ENCODE measurements around the gene JAG2. TPM values are rescaled to one million over a fixed set of nuclear protein-coding genes. Genes with fewer than 3 reads are reported as not detected.

Gene JAG2
- total RNA-seq, 1 experiment from 2014 or later, result 12.2 TPM

DNA sequence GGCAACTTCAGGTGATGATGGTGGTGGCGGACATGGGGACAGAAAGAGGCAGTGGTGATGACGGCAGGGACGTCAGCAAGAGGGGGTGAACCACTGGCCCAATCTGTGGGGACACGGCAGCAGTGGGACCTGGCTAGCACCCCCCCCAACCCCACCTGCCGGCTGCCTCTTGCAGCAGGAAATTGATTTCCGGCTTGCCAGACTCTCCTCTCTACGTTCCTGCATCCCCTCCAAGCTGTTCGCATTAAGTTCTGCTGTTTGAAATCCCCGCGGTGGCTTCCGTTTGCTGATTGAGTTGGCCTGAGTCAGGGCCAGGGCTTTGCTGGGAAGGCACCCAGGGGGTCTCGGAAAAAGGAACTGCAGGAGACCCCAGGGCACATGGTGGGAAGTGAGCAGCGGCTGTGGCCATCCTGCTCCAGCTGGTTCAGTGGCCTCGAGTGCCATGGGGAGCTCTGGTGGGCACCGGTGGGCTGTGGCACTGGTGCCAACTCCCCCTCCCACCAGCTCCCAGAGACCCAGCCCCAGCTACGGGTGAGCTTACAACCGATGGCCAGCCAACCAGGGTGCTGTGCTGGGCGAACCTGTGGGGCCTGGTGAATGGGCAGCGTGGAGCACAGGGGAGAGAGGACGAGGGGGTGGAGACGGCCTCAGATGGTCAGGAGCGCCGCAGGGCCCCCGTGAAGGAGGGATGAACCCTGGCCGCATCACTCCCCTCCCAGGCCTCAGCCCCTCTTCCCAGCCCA lies 27.1 kb upstream of the JAG2 start (continued):
- TF ChIP-seq, protein P1, sequence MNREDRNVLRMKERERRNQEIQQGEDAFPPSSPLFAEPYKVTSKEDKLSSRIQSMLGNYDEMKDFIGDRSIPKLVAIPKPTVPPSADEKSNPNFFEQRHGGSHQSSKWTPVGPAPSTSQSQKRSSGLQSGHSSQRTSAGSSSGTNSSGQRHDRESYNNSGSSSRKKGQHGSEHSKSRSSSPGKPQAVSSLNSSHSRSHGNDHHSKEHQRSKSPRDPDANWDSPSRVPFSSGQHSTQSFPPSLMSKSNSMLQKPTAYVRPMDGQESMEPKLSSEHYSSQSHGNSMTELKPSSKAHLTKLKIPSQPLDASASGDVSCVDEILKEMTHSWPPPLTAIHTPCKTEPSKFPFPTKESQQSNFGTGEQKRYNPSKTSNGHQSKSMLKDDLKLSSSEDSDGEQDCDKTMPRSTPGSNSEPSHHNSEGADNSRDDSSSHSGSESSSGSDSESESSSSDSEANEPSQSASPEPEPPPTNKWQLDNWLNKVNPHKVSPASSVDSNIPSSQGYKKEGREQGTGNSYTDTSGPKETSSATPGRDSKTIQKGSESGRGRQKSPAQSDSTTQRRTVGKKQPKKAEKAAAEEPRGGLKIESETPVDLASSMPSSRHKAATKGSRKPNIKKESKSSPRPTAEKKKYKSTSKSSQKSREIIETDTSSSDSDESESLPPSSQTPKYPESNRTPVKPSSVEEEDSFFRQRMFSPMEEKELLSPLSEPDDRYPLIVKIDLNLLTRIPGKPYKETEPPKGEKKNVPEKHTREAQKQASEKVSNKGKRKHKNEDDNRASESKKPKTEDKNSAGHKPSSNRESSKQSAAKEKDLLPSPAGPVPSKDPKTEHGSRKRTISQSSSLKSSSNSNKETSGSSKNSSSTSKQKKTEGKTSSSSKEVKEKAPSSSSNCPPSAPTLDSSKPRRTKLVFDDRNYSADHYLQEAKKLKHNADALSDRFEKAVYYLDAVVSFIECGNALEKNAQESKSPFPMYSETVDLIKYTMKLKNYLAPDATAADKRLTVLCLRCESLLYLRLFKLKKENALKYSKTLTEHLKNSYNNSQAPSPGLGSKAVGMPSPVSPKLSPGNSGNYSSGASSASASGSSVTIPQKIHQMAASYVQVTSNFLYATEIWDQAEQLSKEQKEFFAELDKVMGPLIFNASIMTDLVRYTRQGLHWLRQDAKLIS (CRISPR knock-in tag; IDR thresholded peaks at IDR 0.05; ENCODE audit: borderline replicate concordance), result no peak
- no peak for TF ChIP-seq NR2C2 (CRISPR knock-in tag; IDR thresholded peaks at IDR 0.05)

DNA sequence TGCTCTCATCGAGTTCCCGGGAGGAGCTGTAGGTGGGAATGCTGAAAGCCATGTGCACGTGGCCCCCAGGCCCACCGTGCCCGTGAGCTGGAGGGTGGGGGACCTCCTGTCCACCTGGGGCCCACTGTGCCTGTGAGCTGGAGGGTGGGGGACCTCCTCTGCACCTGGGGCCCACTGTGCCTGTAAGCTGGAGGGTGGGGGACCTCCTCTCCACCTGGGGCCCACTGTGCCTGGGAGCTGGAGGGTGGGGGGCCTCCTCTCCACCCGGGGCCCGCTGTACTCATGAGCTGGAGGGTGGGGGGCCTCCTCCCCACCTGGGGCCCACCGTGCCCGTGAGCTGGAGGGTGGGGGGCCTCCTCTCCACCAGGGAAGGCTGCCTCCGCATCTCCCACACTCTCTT lies 26.5 kb upstream of the JAG2 start:
- peaks cover 9% of the 10 kb centered on the region for H3K4me1 Mint-ChIP-seq
- no peaks in the 10 kb centered on the region for H3K9me3 Mint-ChIP-seq
- H3K4me3 Mint-ChIP-seq, result no peak overlapping the region
- ChIA-PET POLR2A (no interaction called here), CTCF (interaction anchor here (0.7 to 6.3 kb wide), 12 partner anchors 8 to 220 kb away, joined by 3 to 33 read pairs (median 5); partner anchors contain the start of genes JAG2 and NUDT14)
- ATAC-seq (no peak), DNase-seq (ENCODE audit: low spot score) (no peak)
- TF ChIP-seq MXD4 (CRISPR knock-in tag; IDR thresholded peaks at IDR 0.05; ENCODE audit: borderline replicate concordance), result no peak
- no peak for TF ChIP-seq FOXK1 (CRISPR knock-in tag; IDR thresholded peaks at IDR 0.05)
- no peak for TF ChIP-seq TEAD1 (CRISPR knock-in tag; IDR thresholded peaks at IDR 0.05)
- TF ChIP-seq ZNF416 (CRISPR knock-in tag; IDR thresholded peaks at IDR 0.05), result no peak
- TF ChIP-seq, protein P2, sequence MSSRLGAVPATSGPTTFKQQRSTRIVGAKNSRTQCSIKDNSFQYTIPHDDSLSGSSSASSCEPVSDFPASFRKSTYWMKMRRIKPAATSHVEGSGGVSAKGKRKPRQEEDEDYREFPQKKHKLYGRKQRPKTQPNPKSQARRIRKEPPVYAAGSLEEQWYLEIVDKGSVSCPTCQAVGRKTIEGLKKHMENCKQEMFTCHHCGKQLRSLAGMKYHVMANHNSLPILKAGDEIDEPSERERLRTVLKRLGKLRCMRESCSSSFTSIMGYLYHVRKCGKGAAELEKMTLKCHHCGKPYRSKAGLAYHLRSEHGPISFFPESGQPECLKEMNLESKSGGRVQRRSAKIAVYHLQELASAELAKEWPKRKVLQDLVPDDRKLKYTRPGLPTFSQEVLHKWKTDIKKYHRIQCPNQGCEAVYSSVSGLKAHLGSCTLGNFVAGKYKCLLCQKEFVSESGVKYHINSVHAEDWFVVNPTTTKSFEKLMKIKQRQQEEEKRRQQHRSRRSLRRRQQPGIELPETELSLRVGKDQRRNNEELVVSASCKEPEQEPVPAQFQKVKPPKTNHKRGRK (CRISPR knock-in tag; IDR thresholded peaks at IDR 0.05; ENCODE audit: borderline replicate concordance), result no peak
- TF ChIP-seq, protein P3, sequence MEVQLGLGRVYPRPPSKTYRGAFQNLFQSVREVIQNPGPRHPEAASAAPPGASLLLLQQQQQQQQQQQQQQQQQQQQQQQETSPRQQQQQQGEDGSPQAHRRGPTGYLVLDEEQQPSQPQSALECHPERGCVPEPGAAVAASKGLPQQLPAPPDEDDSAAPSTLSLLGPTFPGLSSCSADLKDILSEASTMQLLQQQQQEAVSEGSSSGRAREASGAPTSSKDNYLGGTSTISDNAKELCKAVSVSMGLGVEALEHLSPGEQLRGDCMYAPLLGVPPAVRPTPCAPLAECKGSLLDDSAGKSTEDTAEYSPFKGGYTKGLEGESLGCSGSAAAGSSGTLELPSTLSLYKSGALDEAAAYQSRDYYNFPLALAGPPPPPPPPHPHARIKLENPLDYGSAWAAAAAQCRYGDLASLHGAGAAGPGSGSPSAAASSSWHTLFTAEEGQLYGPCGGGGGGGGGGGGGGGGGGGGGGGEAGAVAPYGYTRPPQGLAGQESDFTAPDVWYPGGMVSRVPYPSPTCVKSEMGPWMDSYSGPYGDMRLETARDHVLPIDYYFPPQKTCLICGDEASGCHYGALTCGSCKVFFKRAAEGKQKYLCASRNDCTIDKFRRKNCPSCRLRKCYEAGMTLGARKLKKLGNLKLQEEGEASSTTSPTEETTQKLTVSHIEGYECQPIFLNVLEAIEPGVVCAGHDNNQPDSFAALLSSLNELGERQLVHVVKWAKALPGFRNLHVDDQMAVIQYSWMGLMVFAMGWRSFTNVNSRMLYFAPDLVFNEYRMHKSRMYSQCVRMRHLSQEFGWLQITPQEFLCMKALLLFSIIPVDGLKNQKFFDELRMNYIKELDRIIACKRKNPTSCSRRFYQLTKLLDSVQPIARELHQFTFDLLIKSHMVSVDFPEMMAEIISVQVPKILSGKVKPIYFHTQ (CRISPR knock-in tag; IDR thresholded peaks at IDR 0.05), result no peak
- TF ChIP-seq FOXJ3 (CRISPR knock-in tag; IDR thresholded peaks at IDR 0.05; ENCODE audit: borderline replicate concordance), result no peak
- no peak for TF ChIP-seq JAZF1 (CRISPR knock-in tag; IDR thresholded peaks at IDR 0.05)
- no peak for TF ChIP-seq ZNF232 (CRISPR knock-in tag; IDR thresholded peaks at IDR 0.05)
- no peak for TF ChIP-seq RORB (CRISPR knock-in tag; IDR thresholded peaks at IDR 0.05)
- TF ChIP-seq SMAD4 (CRISPR knock-in tag; IDR thresholded peaks at IDR 0.05), result no peak
- TF ChIP-seq, protein P4, sequence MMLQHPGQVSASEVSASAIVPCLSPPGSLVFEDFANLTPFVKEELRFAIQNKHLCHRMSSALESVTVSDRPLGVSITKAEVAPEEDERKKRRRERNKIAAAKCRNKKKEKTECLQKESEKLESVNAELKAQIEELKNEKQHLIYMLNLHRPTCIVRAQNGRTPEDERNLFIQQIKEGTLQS (CRISPR knock-in tag; conservative IDR thresholded peaks at IDR 0.05), result no peak
- TF ChIP-seq ETV6 (CRISPR knock-in tag; IDR thresholded peaks at IDR 0.05), result no peak
- no peak for TF ChIP-seq CREM (CRISPR knock-in tag; IDR thresholded peaks at IDR 0.05)
- no peak for TF ChIP-seq NFE2L1 (CRISPR knock-in tag; IDR thresholded peaks at IDR 0.05)
- TF ChIP-seq PRRX2 (CRISPR knock-in tag; IDR thresholded peaks at IDR 0.05), result no peak
- TF ChIP-seq, protein P5, sequence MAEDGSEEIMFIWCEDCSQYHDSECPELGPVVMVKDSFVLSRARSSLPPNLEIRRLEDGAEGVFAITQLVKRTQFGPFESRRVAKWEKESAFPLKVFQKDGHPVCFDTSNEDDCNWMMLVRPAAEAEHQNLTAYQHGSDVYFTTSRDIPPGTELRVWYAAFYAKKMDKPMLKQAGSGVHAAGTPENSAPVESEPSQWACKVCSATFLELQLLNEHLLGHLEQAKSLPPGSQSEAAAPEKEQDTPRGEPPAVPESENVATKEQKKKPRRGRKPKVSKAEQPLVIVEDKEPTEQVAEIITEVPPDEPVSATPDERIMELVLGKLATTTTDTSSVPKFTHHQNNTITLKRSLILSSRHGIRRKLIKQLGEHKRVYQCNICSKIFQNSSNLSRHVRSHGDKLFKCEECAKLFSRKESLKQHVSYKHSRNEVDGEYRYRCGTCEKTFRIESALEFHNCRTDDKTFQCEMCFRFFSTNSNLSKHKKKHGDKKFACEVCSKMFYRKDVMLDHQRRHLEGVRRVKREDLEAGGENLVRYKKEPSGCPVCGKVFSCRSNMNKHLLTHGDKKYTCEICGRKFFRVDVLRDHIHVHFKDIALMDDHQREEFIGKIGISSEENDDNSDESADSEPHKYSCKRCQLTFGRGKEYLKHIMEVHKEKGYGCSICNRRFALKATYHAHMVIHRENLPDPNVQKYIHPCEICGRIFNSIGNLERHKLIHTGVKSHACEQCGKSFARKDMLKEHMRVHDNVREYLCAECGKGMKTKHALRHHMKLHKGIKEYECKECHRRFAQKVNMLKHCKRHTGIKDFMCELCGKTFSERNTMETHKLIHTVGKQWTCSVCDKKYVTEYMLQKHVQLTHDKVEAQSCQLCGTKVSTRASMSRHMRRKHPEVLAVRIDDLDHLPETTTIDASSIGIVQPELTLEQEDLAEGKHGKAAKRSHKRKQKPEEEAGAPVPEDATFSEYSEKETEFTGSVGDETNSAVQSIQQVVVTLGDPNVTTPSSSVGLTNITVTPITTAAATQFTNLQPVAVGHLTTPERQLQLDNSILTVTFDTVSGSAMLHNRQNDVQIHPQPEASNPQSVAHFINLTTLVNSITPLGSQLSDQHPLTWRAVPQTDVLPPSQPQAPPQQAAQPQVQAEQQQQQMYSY (CRISPR knock-in tag; IDR thresholded peaks at IDR 0.05), result no peak
- no peak for TF ChIP-seq CBFB (CRISPR knock-in tag; IDR thresholded peaks at IDR 0.05; ENCODE audit: low read depth)
- no peak for TF ChIP-seq MYBL2 (CRISPR knock-in tag; IDR thresholded peaks at IDR 0.05)
- no peaks in the 10 kb centered on the region for H3K36me3 Mint-ChIP-seq
- no peak overlapping the region for H3K27ac Mint-ChIP-seq
- H3K27me3 Mint-ChIP-seq (ENCODE audit: low read depth), result peaks cover 24% of the 10 kb centered on the region

Data from WTC11 (cell line).